ENCODE data around the gene FNDC3B.

GRCh38 chr3:172258624-172259023 is 219.2 kb downstream of the FNDC3B start:
- TF ChIP-seq CTCF (IDR thresholded peaks at IDR 0.05) (no peak), POLR2AphosphoS5 (IDR thresholded peaks at IDR 0.05; ENCODE audit: low read depth, low read length) (no peak), TCF7L2 (IDR thresholded peaks at IDR 0.05; ENCODE audit: low read depth, low read length) (no peak)
